K562 (cell line): ENCODE data around the gene NAT14. TPM values are rescaled to one million over a fixed set of nuclear protein-coding genes. Genes with fewer than 3 reads are reported as not detected.

Experiments used
- EWSR1 ChIP-seq: fragments of 450-650 bp; IDR thresholded peaks from 2 replicates; pipeline ENCODE4 v1.6.1; 2018; ENCODE audit warnings: borderline replicate concordance, mild to moderate bottlenecking, low read depth, moderate library complexity; ENCODE audit not compliant: partially characterized antibody
- HEY1 ChIP-seq: fragments of 250-450 bp; sonication (Bioruptor Pico); IDR thresholded peaks from 2 replicates; pipeline ENCODE4 v1.5.0; 2020; ENCODE audit warnings: mild to moderate bottlenecking, moderate library complexity, borderline replicate concordance
- HNRNPL ChIP-seq: fragments of 200-400 bp; formaldehyde crosslinking; IDR thresholded peaks from 2 replicates; pipeline ENCODE4 v1.6.1; 2017; ENCODE audit warnings: low read depth, mild to moderate bottlenecking, low read length
- LARP7 ChIP-seq: fragments of 450-650 bp; IDR thresholded peaks from 2 replicates; pipeline ENCODE4 v1.6.1; 2016
- POLR2AphosphoS5 ChIP-seq: IDR thresholded peaks from 2 replicates; pipeline ENCODE4 v1.6.1; 2011; ENCODE audit warnings: mild to moderate bottlenecking, low read depth, low read length, moderate library complexity; ENCODE audit not compliant: control insufficient read depth, insufficient read depth
- polyA plus RNA-seq, 8 experiments: library from polyadenylated mRNA; depleted of rRNA in 4 of 8; stranded (reverse) in 5 of 8; unstranded in 3 of 8; fragments of >200 nt; fragmentation: Nextera tagmentation in 2 of 8; fragmentation: Illumina TruSeq in 1 of 8; extraction: Ambion mirVana in 2 of 8; extraction: Trizol in 1 of 8; gene quantifications; 2 replicates each; pipeline versions ENCODE4 v1.2.1 to v1.2.3, GENCODE V29; 2011 to 2014; ENCODE audit warnings: inconsistent platforms in 1 of 8, missing spikeins in 1 of 8
- total RNA-seq, 7 experiments: library from RNA; depleted of rRNA in 6 of 7; stranded (reverse); fragments of >200 nt in 6 of 7; fragmentation: Illumina TruSeq in 2 of 7; extraction: Trizol in 2 of 7; gene quantifications; 2 replicates each; pipeline versions ENCODE4 v1.2.1 to v1.2.3, GENCODE V29; 2011 to 2021; ENCODE audit warnings: low replicate concordance in 1 of 7
- TF ChIP-seq, protein P1 (sequence below): fragments of 150-350 bp; conservative IDR thresholded peaks from 2 replicates; pipeline ENCODE4 v1.6.1; 2014; ENCODE audit warnings: low read length
- TF ChIP-seq, protein P2 (sequence below): fragments of 450-650 bp; IDR thresholded peaks from 2 replicates; pipeline ENCODE4 v1.6.1; 2018; ENCODE audit not compliant: partially characterized antibody
- TF ChIP-seq, protein P3 (sequence below), 2 experiments: IDR thresholded peaks; 2 replicates each; pipeline ENCODE4 v1.6.1; 2012; ENCODE audit warnings: improper control_type of control experiment in 2 of 2, low read depth in 2 of 2, low read length in 2 of 2, borderline replicate concordance in 1 of 2
- TF ChIP-seq, protein P4 (sequence below): fragments of 250-450 bp; sonication (Bioruptor Pico); IDR thresholded peaks from 2 replicates; pipeline ENCODE4 v1.9.0; 2021; ENCODE audit warnings: mild to moderate bottlenecking
- TF ChIP-seq, protein P5 (sequence below): sonication (generic); formaldehyde crosslinking; IDR thresholded peaks from 2 replicates; pipeline ENCODE4 v1.8.1; 2023; ENCODE audit warnings: mild to moderate bottlenecking, missing genetic modification reagents
- TF ChIP-seq, protein P6 (sequence below): sonication (generic); formaldehyde crosslinking; IDR thresholded peaks from 2 replicates; pipeline ENCODE4 v1.8.0; 2022; ENCODE audit warnings: mild to moderate bottlenecking, missing genetic modification reagents

NAT14 gene
- total and polyA plus RNA-seq, 9 of the 15 experiments (the other 6 are each of a cell fraction or from before 2014, with no cell fraction given): 2.4 to 77.0 (median 26.7) TPM

- TF ChIP-seq, protein P1, sequence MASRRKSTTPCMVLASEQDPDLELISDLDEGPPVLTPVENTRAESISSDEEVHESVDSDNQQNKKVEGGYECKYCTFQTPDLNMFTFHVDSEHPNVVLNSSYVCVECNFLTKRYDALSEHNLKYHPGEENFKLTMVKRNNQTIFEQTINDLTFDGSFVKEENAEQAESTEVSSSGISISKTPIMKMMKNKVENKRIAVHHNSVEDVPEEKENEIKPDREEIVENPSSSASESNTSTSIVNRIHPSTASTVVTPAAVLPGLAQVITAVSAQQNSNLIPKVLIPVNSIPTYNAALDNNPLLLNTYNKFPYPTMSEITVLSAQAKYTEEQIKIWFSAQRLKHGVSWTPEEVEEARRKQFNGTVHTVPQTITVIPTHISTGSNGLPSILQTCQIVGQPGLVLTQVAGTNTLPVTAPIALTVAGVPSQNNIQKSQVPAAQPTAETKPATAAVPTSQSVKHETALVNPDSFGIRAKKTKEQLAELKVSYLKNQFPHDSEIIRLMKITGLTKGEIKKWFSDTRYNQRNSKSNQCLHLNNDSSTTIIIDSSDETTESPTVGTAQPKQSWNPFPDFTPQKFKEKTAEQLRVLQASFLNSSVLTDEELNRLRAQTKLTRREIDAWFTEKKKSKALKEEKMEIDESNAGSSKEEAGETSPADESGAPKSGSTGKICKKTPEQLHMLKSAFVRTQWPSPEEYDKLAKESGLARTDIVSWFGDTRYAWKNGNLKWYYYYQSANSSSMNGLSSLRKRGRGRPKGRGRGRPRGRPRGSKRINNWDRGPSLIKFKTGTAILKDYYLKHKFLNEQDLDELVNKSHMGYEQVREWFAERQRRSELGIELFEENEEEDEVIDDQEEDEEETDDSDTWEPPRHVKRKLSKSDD: no peak
- TF ChIP-seq LARP7: no peak
- TF ChIP-seq, protein P2, sequence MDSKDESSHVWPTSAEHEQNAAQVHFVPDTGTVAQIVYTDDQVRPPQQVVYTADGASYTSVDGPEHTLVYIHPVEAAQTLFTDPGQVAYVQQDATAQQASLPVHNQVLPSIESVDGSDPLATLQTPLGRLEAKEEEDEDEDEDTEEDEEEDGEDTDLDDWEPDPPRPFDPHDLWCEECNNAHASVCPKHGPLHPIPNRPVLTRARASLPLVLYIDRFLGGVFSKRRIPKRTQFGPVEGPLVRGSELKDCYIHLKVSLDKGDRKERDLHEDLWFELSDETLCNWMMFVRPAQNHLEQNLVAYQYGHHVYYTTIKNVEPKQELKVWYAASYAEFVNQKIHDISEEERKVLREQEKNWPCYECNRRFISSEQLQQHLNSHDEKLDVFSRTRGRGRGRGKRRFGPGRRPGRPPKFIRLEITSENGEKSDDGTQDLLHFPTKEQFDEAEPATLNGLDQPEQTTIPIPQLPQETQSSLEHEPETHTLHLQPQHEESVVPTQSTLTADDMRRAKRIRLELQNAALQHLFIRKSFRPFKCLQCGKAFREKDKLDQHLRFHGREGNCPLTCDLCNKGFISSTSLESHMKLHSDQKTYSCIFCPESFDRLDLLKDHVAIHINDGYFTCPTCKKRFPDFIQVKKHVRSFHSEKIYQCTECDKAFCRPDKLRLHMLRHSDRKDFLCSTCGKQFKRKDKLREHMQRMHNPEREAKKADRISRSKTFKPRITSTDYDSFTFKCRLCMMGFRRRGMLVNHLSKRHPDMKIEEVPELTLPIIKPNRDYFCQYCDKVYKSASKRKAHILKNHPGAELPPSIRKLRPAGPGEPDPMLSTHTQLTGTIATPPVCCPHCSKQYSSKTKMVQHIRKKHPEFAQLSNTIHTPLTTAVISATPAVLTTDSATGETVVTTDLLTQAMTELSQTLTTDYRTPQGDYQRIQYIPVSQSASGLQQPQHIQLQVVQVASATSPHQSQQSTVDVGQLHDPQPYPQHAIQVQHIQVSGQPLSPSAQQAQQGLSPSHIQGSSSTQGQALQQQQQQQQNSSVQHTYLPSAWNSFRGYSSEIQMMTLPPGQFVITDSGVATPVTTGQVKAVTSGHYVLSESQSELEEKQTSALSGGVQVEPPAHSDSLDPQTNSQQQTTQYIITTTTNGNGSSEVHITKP: peak; percentile 20
- TF ChIP-seq, protein P3, sequence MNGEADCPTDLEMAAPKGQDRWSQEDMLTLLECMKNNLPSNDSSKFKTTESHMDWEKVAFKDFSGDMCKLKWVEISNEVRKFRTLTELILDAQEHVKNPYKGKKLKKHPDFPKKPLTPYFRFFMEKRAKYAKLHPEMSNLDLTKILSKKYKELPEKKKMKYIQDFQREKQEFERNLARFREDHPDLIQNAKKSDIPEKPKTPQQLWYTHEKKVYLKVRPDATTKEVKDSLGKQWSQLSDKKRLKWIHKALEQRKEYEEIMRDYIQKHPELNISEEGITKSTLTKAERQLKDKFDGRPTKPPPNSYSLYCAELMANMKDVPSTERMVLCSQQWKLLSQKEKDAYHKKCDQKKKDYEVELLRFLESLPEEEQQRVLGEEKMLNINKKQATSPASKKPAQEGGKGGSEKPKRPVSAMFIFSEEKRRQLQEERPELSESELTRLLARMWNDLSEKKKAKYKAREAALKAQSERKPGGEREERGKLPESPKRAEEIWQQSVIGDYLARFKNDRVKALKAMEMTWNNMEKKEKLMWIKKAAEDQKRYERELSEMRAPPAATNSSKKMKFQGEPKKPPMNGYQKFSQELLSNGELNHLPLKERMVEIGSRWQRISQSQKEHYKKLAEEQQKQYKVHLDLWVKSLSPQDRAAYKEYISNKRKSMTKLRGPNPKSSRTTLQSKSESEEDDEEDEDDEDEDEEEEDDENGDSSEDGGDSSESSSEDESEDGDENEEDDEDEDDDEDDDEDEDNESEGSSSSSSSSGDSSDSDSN (IDR thresholded peaks at IDR 0.05; ENCODE audit: borderline replicate concordance in 1 of 2, low read depth in 2 of 2, low read length in 2 of 2): peak in 1 of 2 experiments; percentile 82; a peak in 2 of 4 replicates
- 0 out of 2 replicates have a peak, but pooled peaks have one; percentile 28 for TF ChIP-seq POLR2AphosphoS5
- no peak for TF ChIP-seq HEY1
- TF ChIP-seq, protein P4, sequence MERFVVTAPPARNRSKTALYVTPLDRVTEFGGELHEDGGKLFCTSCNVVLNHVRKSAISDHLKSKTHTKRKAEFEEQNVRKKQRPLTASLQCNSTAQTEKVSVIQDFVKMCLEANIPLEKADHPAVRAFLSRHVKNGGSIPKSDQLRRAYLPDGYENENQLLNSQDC (CRISPR knock-in tag): no peak
- TF ChIP-seq, protein P5, sequence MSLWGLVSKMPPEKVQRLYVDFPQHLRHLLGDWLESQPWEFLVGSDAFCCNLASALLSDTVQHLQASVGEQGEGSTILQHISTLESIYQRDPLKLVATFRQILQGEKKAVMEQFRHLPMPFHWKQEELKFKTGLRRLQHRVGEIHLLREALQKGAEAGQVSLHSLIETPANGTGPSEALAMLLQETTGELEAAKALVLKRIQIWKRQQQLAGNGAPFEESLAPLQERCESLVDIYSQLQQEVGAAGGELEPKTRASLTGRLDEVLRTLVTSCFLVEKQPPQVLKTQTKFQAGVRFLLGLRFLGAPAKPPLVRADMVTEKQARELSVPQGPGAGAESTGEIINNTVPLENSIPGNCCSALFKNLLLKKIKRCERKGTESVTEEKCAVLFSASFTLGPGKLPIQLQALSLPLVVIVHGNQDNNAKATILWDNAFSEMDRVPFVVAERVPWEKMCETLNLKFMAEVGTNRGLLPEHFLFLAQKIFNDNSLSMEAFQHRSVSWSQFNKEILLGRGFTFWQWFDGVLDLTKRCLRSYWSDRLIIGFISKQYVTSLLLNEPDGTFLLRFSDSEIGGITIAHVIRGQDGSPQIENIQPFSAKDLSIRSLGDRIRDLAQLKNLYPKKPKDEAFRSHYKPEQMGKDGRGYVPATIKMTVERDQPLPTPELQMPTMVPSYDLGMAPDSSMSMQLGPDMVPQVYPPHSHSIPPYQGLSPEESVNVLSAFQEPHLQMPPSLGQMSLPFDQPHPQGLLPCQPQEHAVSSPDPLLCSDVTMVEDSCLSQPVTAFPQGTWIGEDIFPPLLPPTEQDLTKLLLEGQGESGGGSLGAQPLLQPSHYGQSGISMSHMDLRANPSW (CRISPR knock-in tag): no peak
- TF ChIP-seq EWSR1: no peak
- no peak for TF ChIP-seq HNRNPL
- TF ChIP-seq, protein P6, sequence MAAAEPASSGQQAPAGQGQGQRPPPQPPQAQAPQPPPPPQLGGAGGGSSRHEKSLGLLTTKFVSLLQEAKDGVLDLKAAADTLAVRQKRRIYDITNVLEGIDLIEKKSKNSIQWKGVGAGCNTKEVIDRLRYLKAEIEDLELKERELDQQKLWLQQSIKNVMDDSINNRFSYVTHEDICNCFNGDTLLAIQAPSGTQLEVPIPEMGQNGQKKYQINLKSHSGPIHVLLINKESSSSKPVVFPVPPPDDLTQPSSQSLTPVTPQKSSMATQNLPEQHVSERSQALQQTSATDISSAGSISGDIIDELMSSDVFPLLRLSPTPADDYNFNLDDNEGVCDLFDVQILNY: no peak
These were observed 17.5 kb upstream of the NAT14 start (continued) for GRCh38 chr19:55467236-55468053.
